NCI-H1105 (cell line): ENCODE measurements around the gene GSS.

Source experiments
- DNase-seq: peaks from one replicate; lab custom pipeline; 2025; lab: John Stamatoyannopoulos, UW

The GSS gene

GRCh38 chr20:34993941-34994508 lies 38.4 kb upstream of the GSS start:
- no peak for DNase-seq

- no peak for DNase-seq
Measured at GRCh38 chr20:34992751-34993417, 37.3 kb upstream of the GSS start.

GRCh38 chr20:34990661-34991214 lies 35.1 kb upstream of the GSS start:
- DNase-seq: no peak

GRCh38 chr20:34990231-34990630 lies 34.6 kb upstream of the GSS start:
- DNase-seq: no peak

GRCh38 chr20:34989670-34990069 lies 34.1 kb upstream of the GSS start:
- DNase-seq: no peak

GRCh38 chr20:34989118-34989517 lies 33.5 kb upstream of the GSS start:
- DNase-seq: no peak

GRCh38 chr20:34988191-34988540 lies 32.6 kb upstream of the GSS start:
- no peak for DNase-seq

GRCh38 chr20:34987288-34988190 lies 31.9 kb upstream of the GSS start:
- DNase-seq: no peak

GRCh38 chr20:34986311-34987287 lies 31.0 kb upstream of the GSS start:
- DNase-seq: no peak

- no peak for DNase-seq
Measured at GRCh38 chr20:34985461-34986310, 30.1 kb upstream of the GSS start.

GRCh38 chr20:34984756-34985261 lies 29.2 kb upstream of the GSS start:
- no peak for DNase-seq

- DNase-seq: no peak
Measured at GRCh38 chr20:34983995-34984735, 28.6 kb upstream of the GSS start.

GRCh38 chr20:34983089-34983820 lies 27.6 kb upstream of the GSS start:
- DNase-seq: no peak

GRCh38 chr20:34982270-34983088 lies 26.9 kb upstream of the GSS start:
- no peak for DNase-seq

- DNase-seq: no peak
Measured at GRCh38 chr20:34980543-34981233, 25.1 kb upstream of the GSS start.

GRCh38 chr20:34979366-34980153 lies 24.0 kb upstream of the GSS start:
- DNase-seq: no peak
